GM18870 (cell line): Measurements from ENCODE around the gene CDC42.
"Not testable (repeated sequence)": the region's sequence is repeated elsewhere in the genome, so short reads cannot be mapped to it uniquely, and the experiment has no call there.

Source experiments
- ATAC-seq: cut with Tn5 transposase; IDR thresholded peaks from one replicate; pipeline ENCODE4 v1.9.1; 2021; ENCODE audit warnings: moderate library complexity; ENCODE audit not compliant: unreplicated experiment

Gene CDC42

DNA sequence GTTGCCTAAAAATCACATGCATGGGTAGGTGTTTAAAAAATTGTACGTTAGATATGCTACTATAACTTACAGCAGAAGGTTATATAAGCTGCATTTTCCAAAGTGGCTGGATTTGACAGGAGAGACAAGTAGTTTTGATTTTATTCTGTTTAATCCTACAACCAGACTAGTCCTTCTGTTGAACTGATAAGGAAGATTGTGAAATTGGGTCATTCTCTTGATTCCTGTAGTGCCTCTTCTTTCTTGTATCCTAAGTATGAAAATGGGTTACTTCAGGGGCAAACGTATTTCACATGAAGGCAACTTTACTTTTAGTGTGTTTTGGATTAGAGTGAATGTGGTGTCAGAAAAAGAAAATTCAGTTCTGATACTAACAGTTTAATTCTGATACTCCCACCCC is 19.0 kb downstream of the CDC42 start:
- ATAC-seq = no peak

DNA sequence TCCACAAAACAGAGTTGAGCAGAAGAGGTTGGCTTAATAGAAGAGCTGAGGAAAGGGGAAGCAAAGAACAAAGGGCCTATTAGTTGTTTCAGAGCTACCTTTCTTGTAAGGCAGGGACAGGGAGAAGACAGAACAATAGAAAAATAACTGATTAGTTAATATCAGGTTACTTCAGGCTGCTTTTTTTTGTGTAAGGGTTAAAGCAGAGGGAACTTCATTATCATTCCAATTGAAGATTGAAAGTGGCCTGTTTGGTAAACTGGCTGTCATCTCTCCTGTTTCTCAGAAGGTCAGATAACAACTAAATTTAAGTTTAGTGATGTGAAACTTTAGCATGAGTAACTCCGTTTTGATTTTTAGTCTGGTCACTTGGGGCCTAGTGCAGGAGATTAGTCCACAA is 22.3 kb downstream of the CDC42 start:
- ATAC-seq = no peak

DNA sequence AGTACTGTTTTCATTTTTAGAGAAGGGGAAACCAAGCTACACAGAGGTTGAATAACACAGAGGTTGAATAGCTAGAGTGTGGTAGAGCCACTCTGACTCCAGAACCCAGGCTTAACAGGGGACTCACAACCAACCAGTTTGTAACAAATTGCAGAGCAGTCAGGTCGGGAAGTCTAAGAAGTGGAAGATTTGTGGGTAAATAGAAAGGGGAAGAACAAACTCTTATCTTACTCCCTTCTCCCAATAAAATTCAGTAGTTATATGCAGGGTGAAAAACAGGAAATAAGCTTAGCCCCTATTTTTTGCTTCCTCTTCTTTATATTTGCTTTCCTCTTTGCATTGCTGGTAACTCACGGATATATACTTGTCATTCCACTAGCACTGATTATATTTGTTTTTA is 23.2 kb downstream of the CDC42 start:
- no peak for ATAC-seq

DNA sequence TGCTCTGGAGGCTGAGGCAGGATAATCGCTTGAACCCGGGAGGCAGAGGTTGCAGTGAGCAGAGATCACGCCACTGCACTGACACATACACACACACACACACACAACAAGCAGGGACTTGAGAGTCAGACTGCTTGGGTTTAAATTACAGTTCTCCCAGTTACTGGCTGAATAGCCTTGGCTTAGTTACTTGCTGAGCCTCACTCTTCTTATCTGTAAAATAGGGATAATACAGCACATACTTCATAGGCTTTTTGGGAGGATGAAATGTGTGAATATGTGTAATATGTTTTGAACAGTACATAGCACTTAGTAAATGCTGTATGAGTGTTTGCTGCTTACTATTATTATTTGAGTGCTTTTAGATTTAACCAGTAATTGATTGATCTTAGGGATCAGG is 23.8 kb downstream of the CDC42 start:
- ATAC-seq = no peak

DNA sequence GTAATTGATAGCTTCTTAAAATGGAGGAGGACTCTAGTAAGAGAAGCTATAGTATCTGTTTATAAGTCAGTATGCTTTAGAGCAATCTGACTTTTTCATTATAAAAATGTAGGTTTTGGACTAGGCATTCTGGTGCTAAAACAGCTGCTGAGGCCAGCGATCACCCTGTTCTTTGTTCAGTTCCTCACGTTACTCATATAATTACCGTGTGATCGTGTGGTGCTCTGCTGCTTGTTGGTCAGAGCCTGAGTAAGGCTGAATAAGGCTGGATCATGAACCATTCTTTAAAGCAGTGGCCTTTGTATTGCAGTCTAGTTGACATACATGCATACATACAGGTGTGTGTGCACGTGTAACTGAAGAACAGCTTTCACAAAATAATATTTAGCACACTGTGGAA is 25.2 kb downstream of the CDC42 start:
- no peak for ATAC-seq

DNA sequence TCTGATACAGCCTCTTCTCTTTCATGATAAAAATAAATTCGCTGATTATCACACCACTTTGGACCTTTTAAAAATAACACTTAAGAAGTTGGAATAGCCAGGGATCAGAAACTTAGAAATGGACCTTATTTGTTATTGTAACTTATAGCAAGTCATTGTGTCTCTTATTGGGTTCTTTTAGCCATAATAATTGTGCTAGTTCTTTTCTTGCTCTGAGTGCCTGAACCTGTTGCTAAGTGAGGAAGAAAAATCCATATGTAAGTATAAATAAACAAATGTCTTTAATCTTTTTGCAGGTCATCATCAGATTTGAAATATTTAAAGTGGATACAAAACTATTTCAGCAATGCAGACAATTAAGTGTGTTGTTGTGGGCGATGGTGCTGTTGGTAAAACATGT is 25.6 kb downstream of the CDC42 start:
- no peak for ATAC-seq

DNA sequence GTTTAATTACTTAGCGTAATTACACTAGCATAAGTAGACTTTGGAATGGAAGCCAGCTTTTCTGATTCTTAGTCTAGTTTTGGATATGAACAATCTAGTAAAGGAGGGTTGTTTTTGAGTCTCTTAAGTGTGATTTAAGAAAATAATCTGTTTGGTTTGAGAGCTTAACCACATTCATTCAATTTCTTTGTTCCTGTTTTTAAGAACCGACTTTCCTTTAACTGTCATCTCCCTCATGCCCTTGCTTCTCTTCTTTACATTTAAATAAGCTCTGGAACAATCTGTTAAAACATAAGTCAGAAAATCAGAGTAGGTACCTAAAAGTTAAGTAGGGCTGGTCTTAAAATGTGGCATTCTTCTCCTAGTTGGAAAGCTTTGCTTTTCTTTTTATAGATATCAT is 27.7 kb downstream of the CDC42 start:
- ATAC-seq = no peak

DNA sequence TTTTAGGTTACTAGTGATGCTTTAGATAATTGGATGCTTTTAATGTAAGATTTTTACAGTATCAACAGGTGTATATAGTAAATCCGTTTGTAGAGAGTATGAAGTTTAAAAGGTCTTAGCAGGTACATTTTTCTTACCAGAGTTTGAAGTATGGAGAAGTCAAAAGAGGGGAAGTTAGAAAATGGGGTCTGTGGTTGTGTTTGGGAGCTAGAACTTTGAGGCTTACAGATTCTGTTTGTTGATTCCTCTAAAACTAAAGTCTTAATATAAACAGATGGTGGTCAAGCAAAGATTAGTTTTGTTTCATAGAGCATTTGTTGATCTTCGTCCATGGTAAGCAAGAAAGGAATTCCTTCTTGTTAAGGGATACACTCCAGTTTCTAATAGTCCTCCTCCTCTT is 35.8 kb downstream of the CDC42 start:
- ATAC-seq = no peak

DNA sequence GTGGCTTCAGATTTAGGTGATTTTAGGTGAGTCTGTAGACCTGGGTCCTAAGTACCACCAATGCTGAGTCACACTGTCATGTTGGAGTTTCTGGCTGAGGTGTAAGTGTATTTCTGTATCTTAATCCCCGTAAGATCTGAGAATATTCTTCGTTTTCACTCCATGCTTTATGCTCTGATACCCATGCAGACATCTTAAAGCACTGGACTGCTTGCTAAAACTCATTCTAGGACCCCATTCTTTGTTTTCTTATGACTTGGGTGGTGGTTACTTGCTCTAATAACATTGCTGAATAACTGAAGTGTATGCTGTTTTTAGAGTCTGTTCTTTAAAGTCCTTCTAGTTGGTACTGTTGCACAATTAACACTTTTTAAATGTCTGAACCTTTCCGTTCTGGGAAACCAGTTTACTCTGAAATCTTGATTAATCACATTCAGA is 36.6 kb downstream of the CDC42 start:
- ATAC-seq = no peak

DNA sequence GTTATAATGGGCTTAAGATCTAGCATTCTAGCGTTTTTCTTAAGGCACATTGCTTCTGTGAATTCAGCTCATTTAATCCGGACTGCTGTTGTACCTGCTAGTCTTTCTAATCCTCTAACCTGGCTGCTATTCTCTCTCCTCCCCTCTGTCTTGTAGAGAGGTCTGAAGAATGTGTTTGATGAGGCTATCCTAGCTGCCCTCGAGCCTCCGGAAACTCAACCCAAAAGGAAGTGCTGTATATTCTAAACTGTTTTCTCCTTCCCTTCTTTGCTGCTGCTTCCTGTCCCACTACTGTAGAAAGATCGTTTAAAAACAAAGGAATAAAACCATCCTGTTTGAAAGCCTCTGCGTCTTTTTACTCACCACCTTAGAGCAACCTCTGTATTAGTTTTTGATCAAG is 37.3 kb downstream of the CDC42 start:
- ATAC-seq = no peak

DNA sequence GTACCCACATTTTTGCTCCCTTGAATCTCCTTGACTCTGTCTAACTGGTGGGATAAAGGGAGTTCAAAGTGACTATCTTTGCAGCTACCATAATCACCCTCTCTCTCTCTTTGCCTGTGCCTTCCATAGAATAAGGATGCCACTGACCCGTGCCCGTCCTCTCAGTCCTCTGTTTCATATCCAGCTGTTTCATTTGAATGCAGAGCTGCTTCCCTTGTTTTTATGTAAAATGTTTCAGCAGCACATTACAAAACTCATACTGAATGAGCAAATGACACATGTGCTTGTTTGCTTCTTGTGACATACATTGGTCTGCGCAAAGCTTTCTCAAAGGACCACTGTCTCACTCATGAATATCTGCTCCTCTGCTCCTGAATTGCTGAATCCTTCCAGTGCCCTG is 38.4 kb downstream of the CDC42 start:
- ATAC-seq = no peak

DNA sequence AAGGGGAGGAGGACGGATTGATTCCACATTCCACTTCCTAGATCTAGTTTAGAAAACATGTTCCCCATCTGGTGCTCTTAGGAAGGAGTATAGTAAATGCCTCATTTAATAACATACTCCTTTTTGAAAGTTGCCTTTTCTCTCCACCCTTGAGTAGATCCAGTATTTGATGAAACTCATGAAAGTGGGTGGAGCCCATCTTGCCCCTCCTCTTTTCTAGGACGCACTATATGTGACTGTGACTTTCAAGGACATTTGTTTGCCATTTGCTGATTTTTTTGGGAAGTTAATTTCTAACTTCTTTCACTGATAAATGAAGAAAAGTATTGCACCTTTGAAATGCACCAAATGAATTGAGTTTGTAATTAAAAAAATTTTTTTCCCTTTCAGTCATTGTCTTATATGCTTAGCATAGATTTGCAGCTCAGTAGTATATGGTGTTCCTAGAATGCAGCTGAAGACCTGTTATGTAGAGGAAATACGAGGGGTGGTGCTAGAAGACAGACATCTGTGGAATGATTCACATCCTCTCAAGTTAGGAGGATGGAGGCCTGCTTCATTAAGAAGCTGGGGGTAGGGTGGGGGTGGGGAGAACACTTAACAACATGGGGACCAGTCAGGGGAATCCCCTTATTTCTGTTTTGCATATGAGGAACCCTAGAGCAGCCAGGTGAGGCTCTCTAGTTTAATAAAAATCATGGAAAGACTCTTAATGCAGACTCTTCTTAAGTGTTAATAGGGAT is 39.7 kb downstream of the CDC42 start:
- ATAC-seq = not testable (repeated sequence)

DNA sequence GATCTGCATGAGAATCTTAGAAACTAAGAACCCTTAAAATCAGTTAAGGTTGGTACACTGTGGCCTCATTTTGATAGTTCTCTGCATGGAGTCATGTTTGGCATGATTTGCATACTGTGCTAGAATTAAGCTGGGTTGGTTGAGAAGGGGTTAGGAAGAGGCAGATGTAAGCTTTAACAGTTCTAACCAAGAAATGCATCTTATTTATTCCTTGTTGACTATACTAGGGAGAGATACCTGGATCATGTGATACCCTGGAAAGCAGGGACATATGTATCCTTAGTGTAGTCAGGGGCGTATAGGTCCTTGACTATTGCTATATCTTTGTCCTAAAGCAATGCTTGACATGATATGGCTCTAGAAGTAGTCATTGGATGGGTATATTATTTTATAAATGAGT is 41.0 kb downstream of the CDC42 start:
- no peak for ATAC-seq

DNA sequence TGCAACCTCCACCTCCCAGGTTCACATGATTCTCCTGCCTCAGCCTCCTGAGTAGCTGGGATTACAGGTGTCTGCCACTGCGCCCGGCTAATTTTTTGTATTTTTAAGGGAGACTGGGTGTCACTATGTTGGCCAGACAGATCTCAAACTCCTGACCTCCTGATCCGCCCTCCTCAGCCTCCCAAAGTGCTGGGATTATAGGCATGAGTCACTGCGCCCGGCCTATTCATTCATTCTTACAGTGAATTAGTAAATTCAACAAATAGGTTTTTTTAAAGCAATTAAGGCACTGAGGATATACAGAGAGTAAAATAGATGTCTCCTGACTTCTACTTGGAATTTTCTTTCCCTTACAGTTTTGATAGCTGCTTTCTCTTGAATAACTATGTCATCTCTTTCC is 43.5 kb downstream of the CDC42 start:
- ATAC-seq = no peak

DNA sequence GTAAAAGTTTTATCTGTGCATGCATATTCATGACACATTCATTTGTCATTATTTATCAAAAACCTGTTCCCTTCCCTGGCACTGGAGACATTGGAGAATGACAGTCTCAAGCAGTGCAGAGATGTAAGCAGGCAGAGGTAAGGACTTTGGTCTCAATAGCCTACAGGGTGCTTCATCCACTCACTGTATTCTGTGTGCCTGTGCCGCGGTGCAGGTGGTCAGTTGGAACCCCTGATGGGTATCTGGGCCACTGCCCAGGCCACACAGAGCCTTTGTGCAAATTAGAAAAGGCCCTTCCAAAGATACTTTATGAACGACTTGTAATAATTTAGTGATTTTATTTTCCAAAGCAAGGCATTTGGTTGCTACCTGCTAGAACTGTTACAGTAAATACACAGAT is 44.0 kb downstream of the CDC42 start:
- no peak for ATAC-seq

DNA sequence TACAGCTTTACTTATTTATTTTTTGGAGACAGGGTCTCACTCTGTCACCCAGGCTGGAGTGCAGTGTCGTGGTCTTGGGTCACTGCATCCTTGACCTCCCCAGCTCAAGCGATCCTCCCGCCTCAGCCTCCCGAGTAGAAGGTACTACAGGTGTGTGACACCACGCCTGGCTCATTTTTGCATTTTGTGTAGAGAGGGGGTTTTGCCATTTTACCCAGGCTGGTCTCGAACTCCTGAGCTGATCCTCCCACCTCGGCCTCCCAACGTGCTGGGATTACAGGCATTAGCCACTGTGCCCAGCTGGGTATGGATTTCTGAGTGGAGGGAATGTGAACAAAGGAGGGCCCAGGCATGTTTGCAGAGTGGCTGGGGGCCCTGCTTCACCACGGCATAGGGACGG is 46.2 kb downstream of the CDC42 start:
- ATAC-seq = no peak

DNA sequence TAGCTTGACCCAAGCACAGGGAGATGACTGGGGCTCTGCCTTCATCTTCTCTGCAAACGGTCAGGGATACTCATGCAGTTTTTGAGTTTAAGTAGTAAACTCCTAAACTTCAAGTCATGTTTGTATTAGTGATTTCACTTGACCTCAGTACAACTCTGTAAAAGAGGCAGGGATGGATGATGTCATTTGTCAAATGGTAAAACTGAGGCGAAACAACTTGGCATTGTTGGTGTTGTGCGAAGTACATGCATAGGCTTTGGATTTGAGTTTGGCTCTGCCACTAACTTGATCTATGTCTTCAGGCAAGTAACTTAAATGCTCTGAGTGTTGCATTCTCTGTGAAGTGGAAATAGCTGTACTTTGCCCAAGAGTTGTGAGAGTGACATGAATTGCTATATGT is 47.7 kb downstream of the CDC42 start:
- no peak for ATAC-seq

DNA sequence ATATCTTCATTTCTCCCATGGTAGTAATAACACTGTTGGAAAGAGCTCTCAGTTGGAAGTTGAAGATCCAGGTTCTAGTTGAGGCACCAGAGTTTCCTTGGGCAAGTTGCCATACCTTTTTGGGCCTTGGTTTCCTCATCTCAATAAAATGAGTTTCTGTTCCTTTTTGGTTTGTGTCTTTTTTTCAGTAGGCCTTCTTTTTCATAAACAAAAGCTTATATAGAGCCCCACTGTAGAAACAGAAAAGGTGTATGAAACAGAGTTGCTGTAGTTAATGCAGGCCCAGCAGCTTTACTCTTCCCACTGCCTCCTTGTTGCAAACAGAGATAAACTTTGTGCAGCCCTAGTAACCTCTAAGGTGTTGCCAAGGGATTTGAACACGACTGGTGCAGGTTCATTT is 48.7 kb downstream of the CDC42 start:
- ATAC-seq = no peak

DNA sequence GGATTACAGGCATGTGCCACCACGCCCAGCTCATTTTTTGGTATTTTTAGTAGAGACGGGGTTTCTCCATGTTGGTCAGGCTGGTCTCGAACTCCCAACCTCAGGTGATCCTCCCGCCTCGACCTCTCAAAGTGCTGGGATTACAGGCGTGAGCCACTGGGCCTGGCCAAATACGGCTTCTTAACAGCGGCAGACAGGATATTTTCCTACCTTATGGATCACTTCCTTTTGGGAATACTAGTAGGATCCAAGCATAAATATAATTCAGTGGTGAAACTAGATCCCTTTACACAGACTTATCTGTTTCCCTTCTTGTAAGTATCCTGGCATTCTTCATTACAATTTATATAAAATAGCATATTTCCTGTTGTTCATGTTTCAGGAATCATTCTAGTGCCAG is 49.5 kb downstream of the CDC42 start:
- no peak for ATAC-seq

DNA sequence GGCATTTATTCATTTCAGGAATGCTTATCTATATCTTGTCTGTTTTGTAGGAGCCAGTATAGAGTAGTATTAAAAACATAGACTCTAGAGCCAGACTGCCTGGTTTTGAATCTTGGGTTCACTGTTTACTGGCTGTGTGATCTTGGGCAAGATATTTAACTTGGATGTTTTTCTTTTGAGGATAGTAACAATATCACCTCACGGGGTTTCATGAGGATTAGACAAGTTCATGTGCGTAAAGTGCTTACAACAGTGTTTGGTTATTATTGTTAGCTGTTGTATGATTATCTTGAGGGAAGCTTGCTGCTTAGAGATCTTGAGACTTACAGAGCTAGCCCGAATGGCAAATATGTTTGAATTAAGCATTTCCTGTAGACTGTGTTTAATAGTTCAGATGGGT is 50.2 kb downstream of the CDC42 start:
- ATAC-seq = no peak

DNA sequence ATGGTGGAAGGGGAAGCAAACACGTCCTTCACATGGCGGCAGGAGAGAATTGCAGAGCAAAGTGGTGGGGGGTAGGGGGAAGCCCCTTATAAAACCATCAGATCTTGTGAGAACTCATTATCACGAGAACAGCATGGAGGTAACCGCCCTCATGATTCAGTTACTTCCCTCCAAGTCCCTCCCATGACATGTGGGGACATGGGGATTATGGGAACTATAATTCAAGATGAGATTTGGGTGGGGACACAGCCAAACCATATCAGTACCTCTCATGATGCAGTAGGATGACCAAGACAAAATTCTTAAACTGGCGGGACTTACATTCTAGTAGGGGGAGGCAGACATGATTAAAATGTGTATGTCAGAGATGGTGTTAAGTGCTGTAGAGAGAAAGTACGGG is 51.6 kb downstream of the CDC42 start:
- ATAC-seq = no peak

DNA sequence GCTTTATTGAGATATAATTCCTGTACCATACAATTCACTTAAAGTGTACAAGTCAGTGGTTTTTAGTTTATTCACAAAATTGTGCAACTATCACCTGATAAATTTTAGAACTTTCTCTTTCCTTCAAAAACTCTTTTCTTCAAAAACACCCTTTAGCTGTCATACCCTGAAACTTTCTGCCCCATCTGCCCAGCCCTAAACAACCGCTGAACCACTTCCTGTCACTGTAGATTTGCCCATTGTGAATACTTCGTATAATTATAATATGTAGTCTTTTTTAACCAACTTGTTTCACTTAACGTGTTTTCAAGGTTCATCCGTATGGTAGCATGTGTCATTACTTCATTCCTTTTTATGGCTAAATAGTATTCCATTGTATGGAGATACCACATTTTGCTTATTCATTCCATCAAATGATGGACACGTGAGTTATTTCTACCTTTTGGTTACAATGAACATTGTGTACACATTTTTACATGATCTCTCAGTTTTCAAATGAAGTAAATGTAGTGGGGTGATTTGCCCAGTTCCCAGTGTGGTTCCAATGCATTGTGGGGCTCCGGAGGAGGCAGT is 52.4 kb downstream of the CDC42 start:
- ATAC-seq = no peak

DNA sequence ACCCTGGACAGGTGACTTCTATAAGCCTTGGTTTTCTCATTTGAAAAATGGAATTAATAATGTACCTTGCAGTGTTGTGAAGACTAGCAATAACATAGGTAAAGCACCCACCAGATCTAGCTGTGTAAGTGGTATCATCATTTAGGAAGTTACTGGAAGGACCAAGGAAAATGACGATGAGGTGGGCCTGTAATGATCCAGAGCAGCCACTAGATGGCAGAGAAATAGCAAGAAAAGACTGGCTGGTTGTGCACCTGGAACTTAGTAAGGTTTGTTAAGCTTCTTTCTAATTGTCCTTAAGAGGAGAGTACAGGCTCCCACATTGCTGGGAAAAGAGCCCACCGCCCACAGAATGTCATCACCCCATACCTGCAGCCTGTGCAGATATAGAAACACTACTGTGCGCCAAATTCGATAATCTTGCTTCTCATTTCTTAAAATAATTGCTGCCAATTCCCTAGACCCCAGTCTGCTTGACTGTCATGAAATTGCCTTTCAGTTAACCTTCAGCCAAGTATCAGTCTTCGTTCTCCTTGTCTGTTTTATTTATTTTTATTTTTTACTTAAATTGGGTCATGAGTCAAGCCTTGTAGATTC is 53.2 kb downstream of the CDC42 start:
- no peak for ATAC-seq
